LHCN-M2 (cell line): ENCODE results near the gene IGF2BP2. TPM values are rescaled to one million over a fixed set of nuclear protein-coding genes. Genes with fewer than 3 reads are reported as not detected.
"Not testable (repeated sequence)": the region's sequence is repeated elsewhere in the genome, so short reads cannot be mapped to it uniquely, and the experiment has no call there.

ENCODE experiments used
- DNase-seq: peaks from one replicate; pipeline ENCODE4 v3.0.0-alpha.2; 2012; ENCODE audit warnings: low read depth
- total RNA-seq: library from RNA; depleted of rRNA; stranded (reverse); fragments of >200 nt; gene quantifications from 2 replicates; pipeline ENCODE4 v1.2.3, GENCODE V29; 2014

The IGF2BP2 gene
- total RNA-seq, 1 experiment from 2014 or later = 104 TPM

DNA sequence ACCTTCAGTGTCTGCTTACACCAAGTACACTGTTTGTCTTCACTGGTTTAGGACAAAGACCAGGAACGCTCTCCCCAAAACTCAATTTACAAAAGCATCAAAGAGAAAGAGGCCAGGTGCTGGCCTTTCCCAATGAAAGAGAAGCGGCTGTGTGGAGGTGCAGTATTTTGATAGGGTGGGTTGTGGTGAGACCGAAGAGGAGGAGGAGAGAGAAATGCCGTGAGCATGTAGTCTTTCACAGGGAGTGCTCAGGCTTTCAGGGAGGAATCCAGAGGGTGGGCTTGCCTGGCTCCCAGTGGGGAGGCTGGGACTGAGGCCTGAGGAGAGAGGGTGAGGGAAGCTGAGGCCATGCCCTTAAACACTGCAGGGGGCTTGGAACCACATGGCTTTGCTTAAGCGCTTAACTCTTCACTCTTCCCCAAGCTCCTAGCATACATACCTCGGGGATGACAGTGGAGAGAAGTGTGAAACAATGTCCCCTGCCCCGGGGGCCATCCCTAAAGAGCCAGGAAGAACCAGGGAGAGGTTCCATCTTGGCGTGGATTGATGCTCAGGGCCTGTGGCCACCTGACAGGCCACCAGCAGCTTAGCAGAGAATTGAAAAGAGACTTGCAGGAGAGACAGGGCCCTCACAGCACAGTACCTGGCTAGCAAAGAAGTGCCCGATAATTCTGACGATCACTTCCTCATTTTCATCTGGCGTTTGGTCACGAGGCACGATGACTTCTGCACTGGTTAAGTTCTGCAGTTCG, 178.3 kb downstream of the IGF2BP2 start:
- DNase-seq = no peak

DNA sequence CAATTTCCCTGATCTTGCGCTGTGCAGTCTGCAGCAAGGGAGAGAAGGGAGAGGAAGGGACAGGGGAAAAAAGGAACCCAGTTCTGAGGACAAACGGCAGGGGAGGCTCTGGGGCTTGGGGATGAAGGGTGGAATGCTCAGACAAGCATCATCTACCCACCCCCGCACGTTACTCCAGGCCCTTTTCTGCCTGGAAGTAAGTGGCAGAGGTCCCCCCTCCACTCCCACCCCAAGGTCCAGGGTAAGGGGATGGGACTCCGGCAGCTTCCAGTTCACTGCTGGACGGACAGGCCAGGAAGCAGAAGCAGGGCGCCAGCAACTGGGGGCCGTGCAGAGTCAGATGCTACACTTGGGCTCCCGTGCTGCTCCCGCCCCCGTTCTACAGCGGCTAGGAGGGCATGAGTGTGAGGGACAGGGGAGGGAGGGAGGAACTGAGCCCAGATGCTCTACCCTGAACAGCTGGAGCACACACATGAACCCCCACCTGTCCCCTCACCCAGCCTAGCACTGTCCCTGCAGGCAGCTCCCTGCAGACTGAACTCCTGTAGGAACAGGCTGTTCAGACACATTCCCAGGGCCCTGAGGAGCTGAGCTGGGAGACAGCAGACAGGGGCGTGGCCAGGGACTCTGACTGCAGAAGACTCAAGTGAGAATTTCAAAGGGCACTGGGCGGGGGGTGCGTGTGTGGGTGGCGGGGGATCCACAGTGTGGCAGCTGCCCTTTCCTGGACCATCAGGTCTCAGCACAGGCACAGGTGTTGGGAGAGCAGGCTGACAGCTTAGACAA, 179.1 kb downstream of the IGF2BP2 start:
- DNase-seq = no peak

GRCh38 chr3:185645191-185645590, 179.7 kb downstream of the IGF2BP2 start:
- DNase-seq = not testable (repeated sequence)

DNA sequence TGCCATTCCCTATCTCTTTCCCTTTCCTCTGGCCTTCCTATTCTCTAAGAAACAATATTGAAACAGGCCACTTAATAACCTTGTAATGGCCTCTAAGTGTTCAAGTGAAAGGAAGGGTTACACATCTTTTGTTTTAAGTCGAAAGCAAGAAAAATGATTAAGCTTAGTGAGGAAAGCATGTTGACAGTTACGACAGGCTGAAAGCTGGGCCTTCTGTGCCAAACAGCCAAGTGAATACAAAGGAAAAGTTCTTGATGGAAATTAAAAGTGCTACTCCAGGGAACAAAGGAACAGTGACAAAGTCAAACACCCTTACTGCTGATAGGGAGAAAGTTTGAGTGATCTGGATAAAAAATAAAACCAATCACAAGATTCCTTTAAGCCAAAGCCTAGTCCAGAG, 184.5 kb downstream of the IGF2BP2 start:
- no peak for DNase-seq

- no peak for DNase-seq
These were observed 185.1 kb downstream of the IGF2BP2 start for GRCh38 chr3:185639632-185640206.

GRCh38 chr3:185638651-185639050, 186.2 kb downstream of the IGF2BP2 start:
- not testable (repeated sequence) for DNase-seq

- DNase-seq = no peak
These were observed 187.5 kb downstream of the IGF2BP2 start for GRCh38 chr3:185637388-185637787.

- DNase-seq = no peak
These were observed 191.8 kb downstream of the IGF2BP2 start for GRCh38 chr3:185632996-185633395.

DNA sequence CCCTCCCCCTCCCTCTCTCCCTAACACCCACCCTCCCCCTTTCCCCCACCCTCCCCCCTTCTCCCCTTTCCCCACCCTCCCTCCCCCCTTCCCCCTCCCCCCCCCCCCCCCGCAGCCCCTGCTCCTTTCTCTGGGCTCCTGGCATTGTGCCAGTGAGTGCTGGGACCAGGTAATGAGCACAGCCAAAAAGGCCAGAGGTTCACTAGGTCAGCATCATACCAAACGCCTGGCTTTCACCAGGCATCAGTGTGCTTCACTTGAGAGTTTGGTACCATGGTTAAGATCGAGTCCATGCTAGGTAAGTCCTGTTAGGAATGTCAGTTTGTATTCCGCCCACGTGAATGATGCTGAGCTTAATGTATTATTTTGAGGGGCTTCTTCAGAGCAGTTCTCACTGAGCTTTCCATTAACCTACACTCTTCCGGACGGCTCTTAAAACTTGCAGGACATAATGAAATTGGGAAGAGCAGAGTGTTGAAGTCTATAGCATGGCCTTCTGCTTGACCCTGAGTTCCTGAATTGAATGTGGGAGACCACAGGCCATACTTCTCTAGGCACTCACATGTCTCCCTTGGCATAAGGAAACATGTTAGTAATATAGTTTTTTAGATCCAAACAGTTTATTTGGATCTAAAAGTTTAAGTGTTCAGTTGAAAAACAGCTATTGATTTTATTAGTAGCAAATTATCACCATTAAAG, 193.2 kb downstream of the IGF2BP2 start:
- no peak for DNase-seq

DNA sequence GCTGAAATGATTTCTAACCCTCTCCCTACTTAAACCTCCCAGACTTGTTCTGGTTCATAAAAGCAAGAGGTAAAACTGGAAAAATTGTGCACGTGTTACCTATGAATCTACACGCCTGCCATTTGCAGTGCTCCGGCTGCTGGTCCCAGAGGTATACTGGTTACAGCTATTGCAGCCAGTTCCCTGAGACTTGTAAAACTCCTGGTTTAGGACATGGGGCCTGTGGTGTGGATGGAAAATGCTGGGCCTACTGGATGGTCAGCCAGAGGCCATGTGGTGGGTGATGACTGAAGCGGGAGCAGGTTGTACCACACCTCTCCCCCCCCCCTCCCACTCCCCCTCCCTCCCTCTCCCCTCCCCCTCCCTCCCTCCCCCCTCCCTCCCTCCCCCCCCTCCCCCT, 193.7 kb downstream of the IGF2BP2 start:
- peak; percentile 19 for DNase-seq

- DNase-seq = peak; percentile 82
These were observed 194.6 kb downstream of the IGF2BP2 start for GRCh38 chr3:185630182-185630622.

- DNase-seq = no peak
These were observed 195.2 kb downstream of the IGF2BP2 start for GRCh38 chr3:185629554-185630181.

DNA sequence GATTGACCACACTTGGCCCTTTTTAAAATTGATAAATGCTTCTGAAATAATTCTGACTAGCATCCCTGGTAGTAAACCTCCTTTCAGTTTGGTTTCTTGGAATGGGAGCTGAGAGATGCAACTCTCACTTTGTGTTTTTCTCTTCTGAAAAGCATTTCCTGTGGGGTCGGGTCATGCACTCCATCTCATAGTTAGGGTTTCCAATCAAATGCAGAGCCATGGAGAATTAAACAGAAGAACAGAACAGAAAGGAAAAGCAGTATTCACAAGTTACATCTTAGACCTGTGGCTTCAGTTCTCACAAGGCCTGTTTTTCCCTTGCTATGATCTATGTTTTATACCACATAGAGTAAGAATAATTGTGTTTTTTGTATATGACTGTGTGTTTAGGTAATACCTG, 199.1 kb downstream of the IGF2BP2 start:
- DNase-seq = no peak

- DNase-seq = no peak
These were observed 200.7 kb downstream of the IGF2BP2 start for GRCh38 chr3:185623939-185624665.

GRCh38 chr3:185613016-185613415, 211.8 kb downstream of the IGF2BP2 start:
- DNase-seq = no peak

- no peak for DNase-seq
These were observed 218.6 kb downstream of the IGF2BP2 start for GRCh38 chr3:185606196-185606595.

GRCh38 chr3:185605566-185605965, 219.3 kb downstream of the IGF2BP2 start:
- peak; percentile 8 for DNase-seq

- DNase-seq = no peak
These were observed 229.3 kb downstream of the IGF2BP2 start for GRCh38 chr3:185595526-185595925.

- DNase-seq = no peak
These were observed 230.8 kb downstream of the IGF2BP2 start for GRCh38 chr3:185594073-185594472.
